CD4-positive, alpha-beta memory T cell (primary cell): ENCODE measurements around the gene SASH1. TPM values are rescaled to one million over a fixed set of nuclear protein-coding genes. Genes with fewer than 3 reads are reported as not detected.

Source experiments
- CTCF ChIA-PET: fragments of 350-600 bp; sonication (Branson Sonifier 250); formaldehyde crosslinking; loops from one replicate; lab custom pipeline; 2021; ENCODE audit warnings: inconsistent platforms; ENCODE audit not compliant: partially characterized antibody; lab: Charles Lee
- POLR2A ChIA-PET: fragments of 350-600 bp; sonication (Branson Sonifier 250); formaldehyde crosslinking; loops from one replicate; lab custom pipeline; 2021; ENCODE audit not compliant: partially characterized antibody; lab: Charles Lee
- DNase-seq, 5 donors: peaks; one replicate each; pipeline versions ENCODE4 v3.0.0 to v3.0.0-alpha.2; 2020 to 2022; ENCODE audit warnings: mixed read lengths in 1 of 5
- H3K27ac ChIP-seq: one replicate; pipeline ENCODE4 v1.7.0; 2013; ENCODE audit warnings: low read depth, low read length
- H3K27me3 ChIP-seq: 2 replicates; pipeline ENCODE4 v1.7.0; 2013; ENCODE audit warnings: mild to moderate bottlenecking, low read length, moderate library complexity; ENCODE audit not compliant: insufficient read depth
- H3K36me3 ChIP-seq: 2 replicates; pipeline ENCODE4 v1.7.0; 2013; ENCODE audit warnings: mild to moderate bottlenecking, low read length, moderate library complexity; ENCODE audit not compliant: insufficient read depth
- H3K4me1 ChIP-seq: 2 replicates; pipeline ENCODE4 v1.7.0; 2013; ENCODE audit warnings: mild to moderate bottlenecking, low read length, moderate library complexity; ENCODE audit not compliant: insufficient read depth
- H3K4me3 ChIP-seq, 2 donors: one replicate each; pipeline ENCODE4 v1.7.0; 2013; ENCODE audit warnings: low read length in 2 of 2, mild to moderate bottlenecking in 1 of 2
- H3K9me3 ChIP-seq, 2 donors: one replicate each; pipeline ENCODE4 v1.7.0; 2013; ENCODE audit warnings: low read length in 2 of 2, control low read depth in 1 of 2; ENCODE audit not compliant: control insufficient read depth in 1 of 2
- H3K27ac Mint-ChIP-seq, 7 donors: one replicate each; pipeline ENCODE4 v1.8.0; 2020 to 2021; ENCODE audit warnings: mixed read lengths in 7 of 7, mild to moderate bottlenecking in 6 of 7, inconsistent platforms in 3 of 7, moderate library complexity in 3 of 7
- H3K27me3 Mint-ChIP-seq, 2 donors: one replicate each; pipeline ENCODE4 v1.8.0; 2020 to 2021; ENCODE audit warnings: mixed read lengths in 2 of 2
- H3K36me3 Mint-ChIP-seq, 2 donors: one replicate each; pipeline ENCODE4 v1.8.0; 2020 to 2021; ENCODE audit warnings: mixed read lengths in 2 of 2, inconsistent platforms in 1 of 2, mild to moderate bottlenecking in 1 of 2
- H3K4me1 Mint-ChIP-seq, 4 donors: one replicate each; pipeline ENCODE4 v1.8.0; 2020 to 2021; ENCODE audit warnings: mixed read lengths in 4 of 4, mild to moderate bottlenecking in 1 of 4
- H3K4me3 Mint-ChIP-seq, 8 donors: one replicate each; pipeline ENCODE4 v1.8.0; 2020 to 2021; ENCODE audit warnings: mixed read lengths in 8 of 8, mild to moderate bottlenecking in 7 of 8, moderate library complexity in 6 of 8, inconsistent platforms in 3 of 8
- H3K9me3 Mint-ChIP-seq, 8 donors: one replicate each; pipeline ENCODE4 v1.8.0; 2020 to 2021; ENCODE audit warnings: mixed read lengths in 8 of 8, mild to moderate bottlenecking in 5 of 8, inconsistent platforms in 3 of 8, moderate library complexity in 1 of 8
- intact Hi-C: fragments of 100-400 bp; cut with micrococcal nuclease; formaldehyde crosslinking; loops from one replicate; pipeline ENCODE4 v1.15.1; 2023
- polyA plus RNA-seq, 2 donors: library from polyadenylated mRNA; unstranded; fragments of 300-500 nt; fragmentation: Illumina TruSeq; gene quantifications; one replicate each; pipeline ENCODE4 v1.2.3, GENCODE V29; 2021
- total RNA-seq, 2 experiments: library from RNA; stranded (reverse); gene quantifications; one replicate each; pipeline ENCODE4 v1.2.3, GENCODE V29; 2021

The SASH1 gene
- total and polyA plus RNA-seq, 4 experiments from 2014 or later = 0.26 to 4.9 (median 1.7) TPM

DNA sequence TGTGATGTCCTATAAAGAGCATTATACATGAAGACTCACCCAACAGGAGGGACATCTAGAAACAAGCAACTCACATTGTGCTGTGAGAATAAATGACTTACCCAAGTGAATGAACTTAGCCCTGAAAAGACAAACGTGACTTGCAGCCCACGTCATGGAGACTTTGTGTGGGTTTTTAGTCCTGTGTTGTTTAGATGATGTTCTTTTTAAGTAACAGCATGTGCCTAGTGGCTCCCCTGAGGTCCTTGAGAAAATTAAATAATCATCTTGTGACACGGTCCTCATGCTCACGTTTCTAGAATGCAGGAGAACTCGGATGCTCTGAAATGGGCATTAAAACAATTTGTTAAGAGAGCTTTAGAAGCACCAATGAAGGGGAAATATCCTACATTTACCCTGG is 165.1 kb downstream of the SASH1 start:
- intact Hi-C loops = no loop called here
- CTCF ChIA-PET = no interaction called here
- POLR2A ChIA-PET = no interaction called here
- Histone ChIP-seq H3K4me3 (no peak overlapping the region), H3K27ac (no peak overlapping the region), H3K9me3 (no peaks in the 10 kb centered on the region), H3K36me3 (no peaks in the 10 kb centered on the region), H3K4me1 (no peaks in the 10 kb centered on the region), H3K27me3 (peaks cover 10% of the 10 kb centered on the region)
- H3K4me3 Mint-ChIP-seq = no peak overlapping the region
- no peaks in the 10 kb centered on the region for H3K9me3 Mint-ChIP-seq
- H3K27ac Mint-ChIP-seq = no peak overlapping the region
- H3K4me1 Mint-ChIP-seq = peaks cover 0 to 3% (median 0%) of the 10 kb centered on the region in 4 donors
- no peaks in the 10 kb centered on the region for H3K36me3 Mint-ChIP-seq
- DNase-seq = no peak
- H3K27me3 Mint-ChIP-seq = peaks cover 16 to 26% of the 10 kb centered on the region in 2 donors

DNA sequence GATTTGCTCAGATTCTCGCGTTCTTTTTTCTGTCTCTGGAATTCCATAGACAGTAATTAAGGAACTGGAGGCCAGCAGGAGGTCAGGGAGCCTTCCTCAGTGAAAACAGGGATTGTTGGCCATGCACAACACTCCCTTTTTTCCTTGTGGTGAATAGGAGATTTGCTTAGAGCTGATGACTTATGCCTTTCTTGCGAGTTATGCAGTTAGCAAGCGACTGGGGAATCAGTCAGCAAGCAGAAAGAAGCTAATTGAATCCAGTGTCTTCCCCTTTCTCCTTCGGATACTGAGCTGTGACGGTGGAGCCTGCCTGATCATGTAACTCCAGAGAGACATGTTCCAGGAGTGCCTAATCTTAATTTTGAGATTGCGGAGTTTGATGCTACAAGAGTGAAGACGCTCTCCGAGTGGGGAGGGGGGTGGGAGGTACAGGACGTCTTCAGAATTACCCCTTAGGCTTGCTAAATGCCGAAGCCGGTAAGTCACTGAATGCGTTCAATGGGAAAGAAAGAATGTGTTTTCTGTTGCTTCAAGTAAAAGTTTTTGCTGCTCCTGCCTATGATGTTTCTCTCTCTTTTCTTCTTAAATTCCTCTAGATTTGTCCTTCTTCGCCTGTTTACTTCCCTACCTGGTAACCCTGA is 165.9 kb downstream of the SASH1 start:
- Histone ChIP-seq H3K27ac (no peak overlapping the region), H3K4me3 (no peak overlapping the region), H3K4me1 (no peaks in the 10 kb centered on the region), H3K36me3 (no peaks in the 10 kb centered on the region), H3K27me3 (peaks cover 10% of the 10 kb centered on the region), H3K9me3 (no peaks in the 10 kb centered on the region)
- CTCF ChIA-PET = no interaction called here
- POLR2A ChIA-PET = no interaction called here
- no peaks in the 10 kb centered on the region for H3K36me3 Mint-ChIP-seq
- H3K27ac Mint-ChIP-seq = no peak overlapping the region
- peaks cover 24 to 28% of the 10 kb centered on the region in 2 donors for H3K27me3 Mint-ChIP-seq
- no peak overlapping the region for H3K4me3 Mint-ChIP-seq
- no peaks in the 10 kb centered on the region for H3K9me3 Mint-ChIP-seq
- DNase-seq = no peak
- H3K4me1 Mint-ChIP-seq = peaks cover 0 to 3% (median 0%) of the 10 kb centered on the region in 4 donors
- intact Hi-C loops = no loop called here

DNA sequence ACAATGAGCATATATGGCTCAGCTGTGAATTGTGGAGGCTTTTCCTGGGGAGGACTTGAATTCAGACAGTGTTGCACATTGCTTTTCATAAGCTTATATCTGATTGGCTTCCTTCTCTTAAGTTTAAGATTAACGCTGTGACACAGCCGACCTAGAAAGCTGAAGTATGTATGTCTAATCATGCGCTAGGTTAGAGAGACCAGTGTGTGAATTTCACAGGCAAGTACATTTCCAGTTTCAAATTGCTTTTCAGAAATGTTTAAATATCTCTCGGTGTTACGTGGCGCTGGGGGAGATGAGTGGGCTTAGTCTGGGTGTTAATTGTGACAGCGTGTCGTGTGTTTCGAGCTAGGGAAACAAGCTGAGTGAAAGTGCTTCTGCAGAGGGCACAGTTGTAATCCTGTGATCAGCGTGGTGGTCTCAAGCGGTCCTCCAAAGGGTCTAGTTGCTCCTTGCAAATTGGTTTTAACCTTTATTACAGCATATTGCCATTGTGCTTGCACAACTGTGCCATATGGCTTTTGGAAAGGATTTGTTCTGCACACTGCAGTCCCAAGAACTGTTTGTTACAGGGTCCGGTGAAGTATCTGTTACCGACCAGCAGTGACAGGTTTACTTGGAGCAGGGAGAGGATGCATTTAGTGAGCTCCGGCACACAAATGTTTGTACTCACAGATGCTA is 166.6 kb downstream of the SASH1 start:
- H3K36me3 Mint-ChIP-seq = no peaks in the 10 kb centered on the region
- POLR2A ChIA-PET = no interaction called here

DNA sequence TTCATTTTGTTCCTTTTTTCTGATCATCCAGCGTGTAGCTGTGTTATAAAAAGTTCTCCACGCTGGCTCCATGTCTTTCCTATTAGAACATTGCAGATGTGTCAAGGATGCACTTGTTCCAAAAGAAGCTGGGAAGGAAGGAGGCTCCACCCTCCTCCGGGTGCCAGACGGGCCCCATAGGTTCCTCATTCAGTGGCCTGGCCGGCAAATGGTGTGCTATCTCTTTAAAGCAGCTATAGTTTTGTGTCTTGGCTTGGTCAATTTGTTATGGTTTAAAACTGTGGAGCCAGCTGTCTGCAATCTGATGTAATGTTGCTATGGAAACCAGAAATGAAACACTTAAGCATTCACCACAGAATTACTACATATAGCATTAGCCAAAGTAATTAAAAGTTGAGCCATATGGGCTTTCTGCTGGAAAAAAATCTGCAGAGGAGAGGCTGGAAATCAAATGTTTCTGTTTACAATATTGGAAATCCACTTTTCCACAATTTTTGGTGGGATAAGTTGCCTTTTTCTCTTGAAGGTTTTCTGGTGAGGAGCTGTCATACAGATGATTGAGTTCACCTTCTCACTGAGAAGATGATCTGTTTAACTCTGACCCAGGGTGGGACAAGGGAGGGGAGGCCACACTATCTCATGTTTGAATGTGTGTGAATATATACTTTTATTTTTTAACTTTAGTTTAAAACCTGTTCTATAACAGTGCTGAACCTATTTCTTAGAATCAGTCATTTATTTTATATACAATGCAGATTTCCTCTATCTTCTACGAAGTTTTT is 167.4 kb downstream of the SASH1 start:
- Mint-ChIP-seq H3K4me1 (peaks cover 0 to 3% (median 0%) of the 10 kb centered on the region in 4 donors), H3K9me3 (no peaks in the 10 kb centered on the region), H3K27ac (no peak overlapping the region), H3K36me3 (no peaks in the 10 kb centered on the region), H3K4me3 (no peak overlapping the region), H3K27me3 (peaks cover 21 to 29% of the 10 kb centered on the region in 2 donors)
- intact Hi-C loops = no loop called here
- CTCF ChIA-PET = no interaction called here
- Histone ChIP-seq H3K36me3 (no peaks in the 10 kb centered on the region), H3K9me3 (no peaks in the 10 kb centered on the region), H3K4me1 (no peaks in the 10 kb centered on the region), H3K4me3 (no peak overlapping the region), H3K27ac (no peak overlapping the region), H3K27me3 (peaks cover 8% of the 10 kb centered on the region)
- no peak for DNase-seq
- POLR2A ChIA-PET = no interaction called here

More for the DNA sequence above, 166.6 kb downstream of the SASH1 start:
- H3K4me3 Mint-ChIP-seq = no peak overlapping the region
- no peak overlapping the region for H3K27ac Mint-ChIP-seq
- H3K27me3 ChIP-seq = peaks cover 10% of the 10 kb centered on the region
- no peaks in the 10 kb centered on the region for H3K4me1 ChIP-seq
- peaks cover 21 to 29% of the 10 kb centered on the region in 2 donors for H3K27me3 Mint-ChIP-seq
- no peaks in the 10 kb centered on the region for H3K9me3 Mint-ChIP-seq
- no peak for DNase-seq
- intact Hi-C loops = no loop called here
- no peak overlapping the region for H3K27ac ChIP-seq
- no peaks in the 10 kb centered on the region for H3K36me3 ChIP-seq
- H3K4me3 ChIP-seq = no peak overlapping the region
- CTCF ChIA-PET = no interaction called here
- peaks cover 0 to 3% (median 0%) of the 10 kb centered on the region in 4 donors for H3K4me1 Mint-ChIP-seq
- no peaks in the 10 kb centered on the region for H3K9me3 ChIP-seq

DNA sequence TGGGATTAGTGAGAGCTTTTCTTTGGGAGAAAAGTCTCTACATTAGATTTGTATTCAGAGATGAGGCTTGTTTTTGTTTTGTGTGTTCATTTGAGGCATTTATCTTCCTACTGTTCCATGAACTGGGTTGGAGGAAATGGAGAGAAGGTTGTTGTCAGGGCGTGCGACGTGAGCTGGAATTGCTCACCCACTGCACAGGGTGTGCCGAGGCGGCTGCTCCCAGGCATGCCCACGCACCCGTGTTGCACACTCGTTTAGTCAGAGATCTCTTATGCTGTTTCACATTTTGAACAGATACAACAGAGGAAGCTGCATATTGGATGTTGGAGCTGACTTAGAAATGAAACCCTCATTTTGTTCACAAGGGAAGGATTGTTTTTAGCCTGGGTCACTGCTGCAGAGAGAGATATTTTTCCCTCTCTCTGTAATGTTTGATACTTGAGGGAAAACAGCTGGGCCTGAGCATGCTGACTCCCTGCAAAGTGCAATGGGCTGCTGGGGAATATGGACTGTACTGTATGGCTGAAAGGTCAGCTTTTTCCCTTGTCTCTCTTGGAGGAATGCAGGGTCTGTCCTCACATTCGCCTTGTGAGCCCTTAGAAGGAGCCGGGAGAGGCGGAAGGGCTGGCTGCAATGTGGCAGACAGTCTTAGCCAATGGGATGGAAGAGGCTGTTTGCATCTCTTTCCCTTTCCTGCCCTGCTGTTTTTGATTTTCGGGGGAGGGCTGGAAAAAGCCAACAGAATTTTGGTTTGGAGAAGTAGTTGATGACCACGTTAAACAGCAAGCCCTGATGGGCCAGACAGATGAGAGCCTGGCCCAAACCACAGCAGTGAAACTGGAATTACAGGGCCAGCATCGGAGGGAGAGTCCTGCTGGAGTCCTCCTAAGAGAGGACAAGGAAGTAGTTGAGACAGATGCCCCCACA is 170.8 kb downstream of the SASH1 start:
- Histone ChIP-seq H3K27me3 (peaks cover 5% of the 10 kb centered on the region), H3K4me3 (no peak overlapping the region), H3K4me1 (no peaks in the 10 kb centered on the region), H3K27ac (no peak overlapping the region), H3K9me3 (no peaks in the 10 kb centered on the region), H3K36me3 (no peaks in the 10 kb centered on the region)
- Mint-ChIP-seq H3K36me3 (no peaks in the 10 kb centered on the region), H3K4me3 (no peak overlapping the region), H3K27ac (no peak overlapping the region), H3K9me3 (no peaks in the 10 kb centered on the region), H3K27me3 (peaks cover 15 to 24% of the 10 kb centered on the region in 2 donors), H3K4me1 (peaks cover 0 to 3% (median 0%) of the 10 kb centered on the region in 4 donors)
- CTCF ChIA-PET = no interaction called here
- no peak for DNase-seq
- POLR2A ChIA-PET = no interaction called here
- intact Hi-C loops = no loop called here

DNA sequence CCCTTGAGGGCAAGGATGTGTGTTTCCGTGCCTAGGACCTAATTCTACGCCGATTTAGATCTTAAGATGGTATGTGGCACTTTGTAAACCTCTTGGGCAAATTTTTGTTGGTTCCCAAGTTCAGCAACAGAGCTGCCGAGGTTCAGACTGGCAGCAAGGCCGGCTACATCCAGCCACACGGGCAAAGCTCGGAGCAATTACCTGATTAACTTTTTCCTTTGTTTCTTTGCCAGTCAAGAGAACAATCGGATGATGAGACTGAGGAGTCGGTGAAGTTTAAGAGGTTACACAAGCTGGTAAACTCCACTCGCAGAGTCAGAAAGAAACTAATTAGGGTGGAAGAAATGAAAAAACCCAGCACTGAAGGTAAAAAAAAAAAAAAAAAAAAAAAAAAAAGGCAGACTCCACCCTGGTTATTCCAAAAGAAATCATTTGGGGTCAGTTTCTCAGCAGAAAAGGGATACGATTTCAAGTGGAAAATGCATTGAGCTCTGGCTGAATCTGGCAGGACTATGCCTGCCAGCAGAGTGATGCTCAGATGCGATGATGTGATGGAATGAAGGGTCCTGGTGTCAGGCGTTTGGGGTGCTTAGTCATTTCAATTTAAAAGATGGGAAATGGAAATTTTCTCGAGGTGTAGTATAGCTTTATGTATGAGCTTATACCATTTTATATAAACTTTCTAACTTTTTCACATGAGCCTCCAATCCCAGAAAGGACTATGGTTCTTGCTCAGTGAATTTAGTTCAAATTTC is 171.6 kb downstream of the SASH1 start:
- Mint-ChIP-seq H3K4me3 (no peak overlapping the region), H3K27ac (no peak overlapping the region), H3K27me3 (peaks cover 10 to 16% of the 10 kb centered on the region in 2 donors), H3K36me3 (no peaks in the 10 kb centered on the region), H3K4me1 (peaks cover 0 to 2% (median 0%) of the 10 kb centered on the region in 4 donors), H3K9me3 (no peaks in the 10 kb centered on the region)
- POLR2A ChIA-PET = no interaction called here
- no peak overlapping the region for H3K4me3 ChIP-seq
- no peaks in the 10 kb centered on the region for H3K9me3 ChIP-seq
- DNase-seq = no peak
- no peaks in the 10 kb centered on the region for H3K4me1 ChIP-seq
- intact Hi-C loops = no loop called here
- H3K27me3 ChIP-seq = no peaks in the 10 kb centered on the region
- H3K36me3 ChIP-seq = no peaks in the 10 kb centered on the region
- H3K27ac ChIP-seq = no peak overlapping the region
- CTCF ChIA-PET = no interaction called here
